GM18858 (cell line): ENCODE results near the gene INPP5D.
A peak's percentile ranks its signal among the peaks of the same experiment; 100 is the strongest.

Experiments
- ATAC-seq: cut with Tn5 transposase; IDR thresholded peaks from one replicate; pipeline ENCODE4 v1.9.1; 2021; ENCODE audit not compliant: unreplicated experiment

The INPP5D gene

DNA sequence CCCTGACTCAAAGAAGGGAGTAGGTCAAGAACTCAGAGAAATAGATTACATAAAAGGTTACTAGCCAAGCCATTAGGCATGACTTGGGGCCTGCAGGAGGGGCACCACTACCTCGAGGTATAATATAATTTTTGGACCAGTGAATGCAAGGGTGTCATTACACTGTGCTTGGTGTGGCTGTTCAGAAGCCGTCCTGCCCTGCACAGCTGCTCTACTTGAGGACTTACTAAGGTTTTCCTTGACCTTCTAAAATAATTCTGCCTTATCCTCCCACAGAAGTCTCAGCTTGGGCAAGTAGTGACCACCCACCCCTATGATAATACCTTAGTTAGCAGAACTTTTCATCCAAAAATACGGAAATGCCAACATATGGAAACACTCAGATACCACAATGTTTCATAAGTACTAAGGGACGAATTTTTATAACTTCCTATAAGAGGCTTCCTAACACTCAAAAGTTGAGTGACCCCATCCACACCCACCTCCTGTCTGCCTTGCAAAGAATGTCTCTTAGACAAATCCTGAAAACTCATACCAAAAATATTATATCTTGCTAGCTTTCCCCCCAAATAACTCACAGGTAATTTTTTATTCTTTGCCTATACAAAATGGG lies 173.6 kb downstream of the INPP5D start:
- no peak for ATAC-seq

DNA sequence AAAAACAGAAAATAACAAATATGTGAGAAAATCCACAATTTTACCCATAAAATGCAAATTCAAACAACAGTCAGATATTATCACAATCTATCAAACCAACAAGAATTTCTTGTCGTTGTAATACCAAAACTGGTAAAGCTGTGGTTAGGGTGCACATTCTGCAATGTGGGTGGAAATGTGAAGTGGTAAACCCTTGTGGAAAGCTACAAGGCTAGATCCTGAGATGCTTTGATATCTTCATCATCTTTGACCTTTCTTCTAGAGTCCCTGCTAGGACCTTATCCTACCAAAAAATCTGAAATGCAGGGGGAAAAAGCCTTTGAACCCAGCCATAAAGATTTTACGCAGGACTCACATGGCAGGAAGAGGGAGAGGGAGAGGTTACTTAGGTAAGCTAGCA lies 174.1 kb downstream of the INPP5D start:
- ATAC-seq = no peak

DNA sequence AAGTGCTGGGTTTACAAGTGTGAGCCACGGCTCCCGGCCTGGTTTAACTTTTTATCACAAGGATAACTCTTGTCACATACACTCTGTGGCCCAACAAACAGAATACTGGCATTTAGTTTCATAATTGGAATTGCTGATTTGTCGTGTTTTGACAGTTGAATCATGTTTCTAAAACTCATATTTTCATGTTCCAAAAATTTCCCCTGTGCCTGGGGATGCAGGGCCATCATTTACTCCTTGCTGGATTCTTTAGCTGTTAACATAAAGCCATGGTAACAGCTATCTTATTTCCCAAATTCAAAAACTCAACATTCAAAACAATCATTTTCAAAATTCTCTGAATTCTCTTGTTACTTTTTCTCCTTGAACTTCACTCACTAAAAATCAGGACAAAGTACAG lies 174.9 kb downstream of the INPP5D start:
- ATAC-seq = no peak

DNA sequence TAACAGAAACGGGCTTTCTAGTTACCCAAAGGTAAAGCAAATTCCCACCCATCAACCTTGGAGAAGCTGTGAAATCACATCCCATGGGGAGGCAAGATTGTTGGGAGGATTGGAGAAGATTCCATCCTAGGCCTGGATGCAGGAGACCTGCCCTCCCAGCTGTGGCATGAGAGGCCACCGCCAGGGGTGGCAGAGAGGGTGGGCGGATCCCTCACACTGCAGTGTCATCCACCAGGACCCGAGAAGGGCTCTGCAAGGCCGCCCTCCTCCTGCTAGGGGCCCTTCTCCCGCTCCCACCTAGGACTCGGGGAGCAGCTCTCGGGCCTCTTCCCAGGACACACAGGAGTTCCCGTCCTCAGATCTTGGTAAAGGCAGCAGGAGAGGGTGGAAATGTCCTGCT lies 175.8 kb downstream of the INPP5D start:
- no peak for ATAC-seq

DNA sequence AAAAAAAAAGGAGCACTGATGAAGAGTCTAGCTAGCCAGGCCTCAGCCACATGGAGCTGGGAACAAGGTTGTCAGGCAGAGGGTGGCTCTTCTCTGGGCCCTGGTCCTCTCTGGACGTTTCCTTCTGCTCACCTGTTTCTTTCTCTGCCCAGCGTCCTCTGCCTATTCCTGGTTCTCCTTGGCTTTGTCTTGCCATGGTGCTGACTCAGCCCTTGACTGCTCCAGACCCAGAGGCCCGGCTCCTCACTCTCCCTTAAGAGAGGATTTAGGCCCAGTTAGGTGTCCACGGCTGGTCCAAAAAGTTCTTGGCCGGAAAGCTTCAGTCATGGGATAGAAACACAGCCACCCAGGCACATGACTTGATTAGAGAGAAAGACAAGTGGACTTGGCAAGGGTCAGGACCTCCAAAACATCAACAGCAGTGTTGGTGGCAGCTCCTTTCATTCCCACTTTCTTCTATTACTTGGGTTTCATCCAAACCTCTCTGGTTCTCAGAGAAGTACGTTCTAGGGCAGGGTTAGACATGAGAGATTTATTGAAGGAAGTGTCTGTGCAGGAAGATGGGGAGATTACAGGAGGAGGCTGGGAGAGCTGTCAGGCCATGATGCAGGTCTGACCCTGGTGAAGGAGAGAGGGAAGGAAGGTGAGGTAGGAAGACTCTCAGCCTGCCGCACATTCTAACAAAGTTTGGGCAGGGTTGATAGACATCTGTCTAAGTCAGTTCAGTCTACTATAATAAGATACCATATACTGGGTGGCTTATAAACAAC lies 176.9 kb downstream of the INPP5D start:
- no peak for ATAC-seq

DNA sequence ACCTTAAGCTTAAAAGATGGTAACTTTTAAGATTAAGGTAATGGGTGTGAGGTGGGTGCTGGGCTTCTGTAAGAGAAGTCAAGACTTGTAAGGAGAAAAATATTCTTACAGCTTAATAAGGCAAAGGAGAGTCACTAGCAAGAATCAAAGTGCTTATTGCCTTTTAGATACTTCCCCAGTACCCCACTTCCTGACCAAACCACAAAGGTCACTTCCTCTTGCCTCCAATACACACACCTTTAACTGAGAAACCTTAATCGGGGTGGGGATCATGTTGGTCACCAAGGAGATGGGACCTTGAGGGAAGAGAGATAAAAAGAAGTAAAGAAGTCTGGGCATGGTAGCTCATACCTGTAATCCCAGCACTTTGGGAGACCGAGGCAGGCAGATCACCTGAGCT lies 180.8 kb downstream of the INPP5D start:
- no peak for ATAC-seq

DNA sequence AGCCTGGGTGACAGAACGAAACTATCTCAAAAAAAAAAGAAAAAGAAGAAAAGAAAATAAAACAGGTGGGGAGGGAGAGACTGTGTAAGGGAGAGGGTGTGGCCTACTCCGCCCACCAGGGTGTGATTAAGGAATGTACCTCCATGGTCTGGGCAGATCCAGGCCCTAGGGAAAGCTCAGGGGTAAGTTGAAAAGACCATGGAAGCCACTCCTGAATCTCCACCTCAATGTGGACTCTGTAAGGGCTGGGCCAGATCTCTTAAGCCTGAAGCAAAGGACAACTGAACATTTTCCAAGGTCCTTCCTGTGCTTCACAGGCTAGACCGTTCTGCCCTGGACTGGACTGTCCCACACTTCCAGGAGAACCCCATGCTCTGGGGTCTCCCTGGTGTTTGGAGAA lies 181.7 kb downstream of the INPP5D start:
- no peak for ATAC-seq

DNA sequence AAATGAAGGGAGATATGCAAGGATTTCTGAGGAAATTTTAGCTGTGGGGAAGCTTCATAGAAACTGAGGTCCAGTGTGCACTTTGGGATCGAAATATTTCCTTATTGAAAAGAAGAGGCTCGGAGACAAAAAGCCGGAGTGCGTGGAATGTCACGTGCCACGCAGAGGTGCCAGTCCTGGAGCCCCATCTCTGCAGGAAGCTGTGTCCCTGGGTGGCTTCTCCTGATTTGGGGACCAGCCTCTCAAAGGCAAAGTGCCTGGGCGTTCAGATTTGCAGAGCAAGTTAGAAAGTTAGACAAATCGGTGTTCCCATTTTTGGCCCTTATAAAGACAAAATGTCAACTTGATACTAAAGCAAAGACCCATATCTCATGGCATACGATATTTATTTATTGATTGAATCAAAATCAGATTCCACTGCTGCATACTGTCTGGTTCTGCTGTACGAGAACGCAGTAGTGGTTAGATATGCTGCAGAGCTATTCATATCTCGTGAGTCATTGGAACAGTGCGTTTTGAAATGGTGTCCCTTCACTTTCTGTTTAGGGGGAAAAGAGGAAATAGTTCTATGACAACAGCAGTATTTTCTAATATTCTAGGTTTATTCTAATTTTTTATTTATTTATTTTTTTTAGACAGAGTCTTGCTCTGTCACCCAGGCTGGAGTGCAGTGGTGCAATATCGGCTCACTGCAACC lies 182.2 kb downstream of the INPP5D start:
- ATAC-seq = no peak

DNA sequence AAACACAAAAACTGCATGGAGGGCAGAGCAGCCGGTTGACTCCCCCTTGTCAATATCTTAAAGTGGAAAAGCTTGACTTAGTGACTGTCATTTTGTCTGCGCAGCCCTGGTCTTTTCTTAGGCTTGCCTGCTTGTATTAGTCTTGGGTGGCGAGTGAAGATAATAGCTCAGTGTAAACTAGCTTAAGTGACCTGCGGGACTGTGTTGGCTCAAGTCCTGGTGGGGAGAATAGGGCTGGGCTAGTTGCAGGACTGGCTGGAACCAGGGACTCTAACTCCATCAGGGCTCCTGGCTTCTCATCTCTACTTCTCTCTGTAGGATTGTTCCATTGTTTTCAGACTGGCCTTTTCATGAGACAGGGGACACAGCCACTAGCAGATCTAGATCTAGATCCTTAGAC lies 183.2 kb downstream of the INPP5D start:
- no peak for ATAC-seq

DNA sequence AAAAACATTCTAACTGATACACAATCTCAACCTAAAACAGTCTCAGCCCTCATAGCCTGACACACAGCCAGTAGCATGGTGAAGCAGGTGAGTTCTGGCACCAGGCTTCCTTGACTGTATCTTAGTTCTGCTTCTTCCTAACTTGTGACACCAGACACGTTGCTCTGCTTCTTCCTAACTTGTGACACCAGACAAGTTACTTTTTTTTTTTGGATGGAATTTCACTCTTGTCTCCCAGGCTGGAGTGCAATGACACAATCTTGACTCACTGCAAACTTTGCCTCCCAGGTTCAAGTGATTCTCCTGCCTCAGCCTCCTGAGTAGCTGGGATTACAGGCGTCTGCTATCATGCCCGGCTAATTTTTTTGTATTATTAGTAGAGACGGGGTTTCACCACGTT lies 184.7 kb downstream of the INPP5D start:
- no peak for ATAC-seq

DNA sequence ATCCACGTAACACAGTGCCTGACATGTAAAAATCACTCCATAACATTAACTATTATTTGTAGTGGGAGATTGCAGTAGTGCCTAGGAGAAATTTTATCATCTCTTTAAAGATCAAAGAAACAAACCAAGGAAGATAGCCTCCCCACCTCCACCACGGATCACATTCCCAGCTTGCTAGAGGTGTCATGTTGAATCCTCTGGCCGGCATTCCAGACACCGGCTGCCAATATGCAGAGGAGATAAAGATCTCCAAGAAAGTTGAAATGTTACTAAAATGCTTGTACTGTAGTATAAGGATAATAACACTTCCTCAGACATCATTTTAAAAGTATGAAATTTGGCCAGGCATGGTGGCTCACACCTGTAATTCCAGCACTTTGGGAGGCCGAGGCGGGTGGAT lies 185.3 kb downstream of the INPP5D start:
- ATAC-seq = no peak

DNA sequence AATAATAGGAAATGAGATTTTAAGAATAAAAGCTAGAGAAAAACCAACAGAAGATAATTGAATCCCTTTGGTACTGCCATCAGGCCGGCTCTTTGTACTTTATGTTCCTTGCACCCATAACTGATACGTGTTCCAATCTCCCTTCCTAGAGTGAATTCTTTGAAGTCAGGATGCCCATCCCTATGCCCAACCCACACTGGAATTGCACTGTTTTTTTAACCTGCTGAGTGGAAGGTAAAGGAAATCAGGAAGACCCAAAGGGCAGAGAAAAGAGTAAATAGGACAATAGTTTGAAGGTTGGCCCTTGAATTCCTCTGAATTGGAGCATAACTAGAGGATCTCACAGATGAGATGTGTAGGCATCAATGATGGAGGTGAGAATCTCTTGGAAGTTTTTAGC lies 187.0 kb downstream of the INPP5D start:
- ATAC-seq = no peak

DNA sequence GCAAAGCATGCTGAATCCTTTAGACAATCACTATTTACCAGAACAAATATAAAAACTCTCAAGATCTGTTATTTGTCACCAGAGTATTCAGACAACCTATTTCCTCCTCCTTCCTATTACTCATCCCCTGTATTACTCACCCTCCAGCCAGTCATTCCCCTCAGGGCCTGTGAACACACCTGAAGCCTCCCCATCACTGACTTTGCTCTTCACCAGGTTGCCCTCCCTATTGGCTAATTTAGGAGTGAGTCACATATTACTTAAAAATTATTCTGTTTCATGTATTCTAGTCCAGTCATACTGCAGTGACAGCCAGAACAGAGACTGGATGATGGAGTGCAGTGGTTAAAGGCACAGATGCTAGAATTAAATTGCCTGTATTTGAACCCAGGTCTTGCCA lies 187.6 kb downstream of the INPP5D start:
- ATAC-seq = no peak

DNA sequence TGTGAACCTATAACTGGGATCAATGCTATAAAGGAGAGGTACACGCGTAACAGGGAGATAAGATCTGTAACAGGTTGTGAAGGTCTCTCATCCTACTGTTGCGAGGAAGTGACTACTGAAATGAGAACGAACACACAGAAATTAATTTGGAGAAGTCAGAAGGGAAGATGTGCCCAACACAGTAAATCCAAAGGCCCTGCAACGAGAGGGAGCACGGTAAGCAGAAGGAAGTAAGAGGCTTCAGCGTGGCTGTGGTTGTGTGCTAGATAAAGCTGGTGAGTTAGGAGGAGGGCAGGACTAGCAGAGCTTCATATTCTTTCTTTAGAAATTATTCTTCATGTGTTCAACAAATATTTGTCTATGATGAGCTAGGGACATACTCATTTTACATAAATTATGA lies 188.9 kb downstream of the INPP5D start:
- ATAC-seq = no peak

DNA sequence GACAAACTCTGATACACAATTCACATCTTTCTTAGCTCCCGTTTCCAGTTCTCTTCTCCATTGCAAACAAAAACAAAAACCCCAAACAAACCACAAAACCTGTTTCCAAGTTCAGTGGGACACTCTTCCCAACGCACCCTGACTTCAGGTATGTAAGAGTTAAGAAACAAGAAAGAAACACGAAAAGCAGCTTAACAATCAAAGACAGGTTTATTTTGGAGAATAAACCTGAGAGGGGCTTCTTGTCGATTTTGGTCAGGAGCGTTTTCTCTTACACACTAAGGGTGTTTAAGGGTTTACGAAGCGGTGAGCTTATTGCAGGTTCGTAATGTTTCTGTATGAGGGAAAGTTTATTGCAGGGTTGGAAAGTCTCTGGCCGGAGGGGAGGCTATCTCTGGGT lies 190.4 kb downstream of the INPP5D start:
- no peak for ATAC-seq

DNA sequence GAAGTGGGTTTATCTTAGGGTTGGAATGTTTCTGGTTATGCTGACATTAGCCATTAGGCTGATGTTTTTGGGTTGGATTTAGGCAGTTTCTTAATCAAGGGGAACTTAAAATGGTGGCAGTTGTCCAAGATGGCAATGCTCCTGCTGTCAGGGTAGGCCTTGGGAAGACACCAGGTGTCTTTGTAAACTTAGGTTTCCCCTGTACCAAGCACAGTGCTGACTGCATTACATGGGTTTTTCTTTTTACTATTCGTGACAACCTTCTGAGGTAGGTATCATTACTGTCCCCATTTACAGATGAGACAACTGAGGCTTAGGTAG lies 190.8 kb downstream of the INPP5D start:
- ATAC-seq = no peak

DNA sequence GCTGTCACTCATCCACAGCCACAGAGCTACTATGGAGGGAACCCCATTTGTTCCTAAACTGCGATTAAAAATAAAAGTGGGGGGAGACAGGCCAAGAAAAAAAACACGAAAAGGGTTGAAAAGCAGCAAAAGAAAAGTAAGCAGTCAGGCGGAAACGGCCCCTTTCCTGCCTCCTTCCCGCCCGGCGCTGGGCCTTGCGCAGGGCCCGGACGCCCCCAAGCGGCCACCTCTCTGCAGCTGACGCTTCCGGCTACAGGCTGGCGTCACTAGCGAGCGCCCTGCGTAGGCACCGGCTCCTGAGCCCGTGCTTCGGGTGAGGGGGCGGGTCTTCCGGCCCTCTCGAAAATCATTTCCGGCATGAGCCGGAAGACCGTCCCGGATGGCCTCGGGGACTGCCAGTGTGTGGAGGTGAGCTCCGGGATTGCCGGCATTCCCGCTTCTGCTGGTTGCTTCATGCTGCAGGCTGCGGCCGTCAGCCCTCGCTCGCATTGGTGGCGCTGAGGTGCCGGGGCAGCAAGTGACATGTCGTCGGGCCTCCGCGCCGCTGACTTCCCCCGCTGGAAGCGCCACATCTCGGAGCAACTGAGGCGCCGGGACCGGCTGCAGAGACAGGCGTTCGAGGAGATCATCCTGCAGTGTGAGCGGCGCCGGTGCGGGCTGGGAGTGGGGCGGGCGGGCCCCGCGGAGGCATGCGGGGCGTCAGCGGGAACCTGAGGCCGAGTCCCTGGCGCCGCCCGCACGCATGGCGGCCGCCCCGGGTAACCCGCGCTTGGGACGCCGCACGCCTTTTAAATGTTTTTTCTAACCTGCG lies 191.4 kb downstream of the INPP5D start, which contains the start of gene ATG16L1:
Gene ATG16L1 (plus strand): TSS at position 368 of the 811 bp plus-strand sequence. CDS start 155 bp downstream, at position 523.
- peak; percentile 90 for ATAC-seq

DNA sequence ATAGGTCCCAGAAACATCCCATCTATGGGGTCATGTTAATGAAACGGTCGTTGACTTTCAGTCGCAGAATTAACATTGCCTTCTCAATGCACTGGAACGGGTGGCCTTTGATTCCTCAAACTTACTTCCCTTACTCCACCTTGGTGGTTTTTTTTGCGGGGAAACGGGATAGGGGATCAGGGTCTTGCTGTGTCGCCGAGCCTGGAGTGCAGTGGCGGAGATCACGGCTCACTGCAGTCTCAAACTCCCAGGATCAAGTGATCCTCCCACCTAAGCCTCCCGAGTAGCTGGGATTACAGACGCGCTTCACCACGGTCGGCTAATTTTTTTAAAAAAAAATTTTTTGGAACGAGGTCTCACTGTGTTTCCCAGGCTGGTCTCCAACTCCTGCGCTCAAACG lies 192.1 kb downstream of the INPP5D start:
- ATAC-seq = no peak

DNA sequence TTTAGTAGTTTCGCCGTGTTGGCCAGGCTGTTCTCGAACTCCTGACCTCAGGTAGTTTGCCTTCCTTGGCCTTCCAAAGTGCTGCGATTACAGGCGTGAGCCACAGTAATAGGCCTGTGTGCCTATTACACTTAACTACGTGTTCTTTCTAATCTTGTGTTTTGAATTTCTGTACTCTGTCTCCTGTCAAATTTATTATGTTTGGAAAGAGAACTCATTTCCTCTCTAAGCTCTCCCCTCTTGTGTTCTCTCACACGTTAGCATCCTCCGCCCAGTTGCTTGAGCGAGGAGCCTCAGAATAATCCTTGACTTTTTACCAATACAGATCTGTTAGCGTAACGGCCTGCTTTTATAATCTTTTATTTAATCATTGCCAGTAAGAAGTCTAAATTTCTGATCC lies 195.0 kb downstream of the INPP5D start:
- no peak for ATAC-seq

DNA sequence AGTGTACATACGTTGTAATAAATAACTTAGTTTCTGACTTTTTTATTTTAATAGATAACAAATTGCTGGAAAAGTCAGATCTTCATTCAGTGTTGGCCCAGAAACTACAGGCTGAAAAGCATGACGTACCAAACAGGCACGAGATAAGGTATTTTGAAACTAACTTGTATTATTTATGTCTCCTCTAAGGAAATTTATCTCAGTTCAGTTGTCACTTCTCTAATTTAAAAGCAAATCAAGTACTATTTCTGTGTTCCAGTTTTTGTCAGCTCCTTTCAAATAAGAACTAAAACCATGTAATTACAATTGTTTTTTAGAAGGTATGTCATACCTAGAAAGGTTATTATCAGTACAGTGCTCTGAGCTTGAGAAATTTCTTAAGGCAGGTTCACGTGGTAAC lies 195.9 kb downstream of the INPP5D start:
- no peak for ATAC-seq
